Stimulated activated CD4-positive, alpha-beta T cell treated with anti-CD3 and anti-CD28 coated beads, TNF-alpha, amount 100 ng/mL, for 1 hour (primary cell): Measurements from ENCODE around the gene RARA.
A peak's percentile ranks its signal among the peaks of the same experiment; 100 is the strongest.

ENCODE experiments used
- DNase-seq, 3 donors: peaks; one replicate each; pipeline ENCODE4 v3.0.0-alpha.2; 2020; ENCODE audit warnings: low read depth in 3 of 3, low spot score in 1 of 3

Gene RARA

GRCh38 chr17:40345161-40345993 lies 36.4 kb downstream of the RARA start:
- DNase-seq: no peak

GRCh38 chr17:40345994-40346764 lies 37.2 kb downstream of the RARA start:
- DNase-seq: no peak

GRCh38 chr17:40346765-40347158 lies 37.8 kb downstream of the RARA start:
- DNase-seq: no peak

- DNase-seq: no peak
Measured at GRCh38 chr17:40347319-40348135, 38.5 kb downstream of the RARA start.

- DNase-seq: no peak
Measured at GRCh38 chr17:40348136-40348504, 39.1 kb downstream of the RARA start.

GRCh38 chr17:40348562-40349476 lies 39.8 kb downstream of the RARA start:
- DNase-seq: no peak

- DNase-seq: no peak
Measured at GRCh38 chr17:40349477-40349894, 40.5 kb downstream of the RARA start.

- DNase-seq: no peak
Measured at GRCh38 chr17:40349895-40350688, 41.1 kb downstream of the RARA start.

GRCh38 chr17:40350689-40351358 lies 41.8 kb downstream of the RARA start:
- DNase-seq: no peak

- no peak for DNase-seq
Measured at GRCh38 chr17:40351359-40352236, 42.6 kb downstream of the RARA start.

GRCh38 chr17:40352237-40352778 lies 43.3 kb downstream of the RARA start:
- no peak for DNase-seq

GRCh38 chr17:40352779-40353394 lies 43.9 kb downstream of the RARA start:
- no peak for DNase-seq

GRCh38 chr17:40354221-40355122 lies 45.5 kb downstream of the RARA start:
- no peak for DNase-seq

- DNase-seq: peak in 2 of 3 donors; percentile 61 to 84
Measured at GRCh38 chr17:40355123-40355803, 46.3 kb downstream of the RARA start.

- no peak for DNase-seq
Measured at GRCh38 chr17:40355804-40356758, 47.1 kb downstream of the RARA start.
